Suppressor macrophage treated with lipopolysaccharide for 4 hours (primary cell): Measurements from ENCODE around the gene LILRB3.
"Not testable (repeated sequence)": the region's sequence is repeated elsewhere in the genome, so short reads cannot be mapped to it uniquely, and the experiment has no call there.

ENCODE experiments used
- DNase-seq: peaks from one replicate; pipeline ENCODE4 v3.0.0-alpha.2; 2020

Gene LILRB3

GRCh38 chr19:54242234-54242633 lies 19.4 kb upstream of the LILRB3 start:
- DNase-seq: peak; percentile 54

GRCh38 chr19:54240372-54241336 lies 17.8 kb upstream of the LILRB3 start:
- not testable (repeated sequence) for DNase-seq

- not testable (repeated sequence) for DNase-seq
Measured at GRCh38 chr19:54239491-54240371, 16.9 kb upstream of the LILRB3 start.

- no peak for DNase-seq
Measured at GRCh38 chr19:54233941-54234340, 11.1 kb upstream of the LILRB3 start.

- peak; percentile 74 for DNase-seq
Measured at GRCh38 chr19:54231077-54231931, 8.5 kb upstream of the LILRB3 start.

GRCh38 chr19:54230031-54230430 lies 7.2 kb upstream of the LILRB3 start:
- no peak for DNase-seq

- no peak for DNase-seq
Measured at GRCh38 chr19:54229146-54229545, 6.3 kb upstream of the LILRB3 start.

- not testable (repeated sequence) for DNase-seq
Measured at GRCh38 chr19:54224619-54225018, 1.8 kb upstream of the LILRB3 start.

- DNase-seq: not testable (repeated sequence)
Measured at GRCh38 chr19:54223937-54224281, 1.1 kb upstream of the LILRB3 start.

GRCh38 chr19:54223277-54223936 lies 600 bp upstream of the LILRB3 start:
- DNase-seq: not testable (repeated sequence)

- DNase-seq: not testable (repeated sequence)
Measured at GRCh38 chr19:54221947-54222346, 860 bp downstream of the LILRB3 start.

GRCh38 chr19:54219702-54220101 lies 3.1 kb downstream of the LILRB3 start:
- not testable (repeated sequence) for DNase-seq

- DNase-seq: no peak
Measured at GRCh38 chr19:54218960-54219661, 3.7 kb downstream of the LILRB3 start.

- no peak for DNase-seq
Measured at GRCh38 chr19:54218259-54218658, 4.5 kb downstream of the LILRB3 start.

GRCh38 chr19:54217517-54218247 lies 5.1 kb downstream of the LILRB3 start:
- DNase-seq: not testable (repeated sequence)

- no peak for DNase-seq
Measured at GRCh38 chr19:54216869-54217268, 5.9 kb downstream of the LILRB3 start.

- not testable (repeated sequence) for DNase-seq
Measured at GRCh38 chr19:54214734-54215133, 8.1 kb downstream of the LILRB3 start.

GRCh38 chr19:54214217-54214616 lies 8.6 kb downstream of the LILRB3 start:
- not testable (repeated sequence) for DNase-seq

- DNase-seq: peak; percentile 25
Measured at GRCh38 chr19:54211235-54211634, 11.6 kb downstream of the LILRB3 start.

GRCh38 chr19:54209811-54210494 lies 12.9 kb downstream of the LILRB3 start:
- DNase-seq: peak; percentile 97
